ENCODE results near the gene TRIM4.

DNA sequence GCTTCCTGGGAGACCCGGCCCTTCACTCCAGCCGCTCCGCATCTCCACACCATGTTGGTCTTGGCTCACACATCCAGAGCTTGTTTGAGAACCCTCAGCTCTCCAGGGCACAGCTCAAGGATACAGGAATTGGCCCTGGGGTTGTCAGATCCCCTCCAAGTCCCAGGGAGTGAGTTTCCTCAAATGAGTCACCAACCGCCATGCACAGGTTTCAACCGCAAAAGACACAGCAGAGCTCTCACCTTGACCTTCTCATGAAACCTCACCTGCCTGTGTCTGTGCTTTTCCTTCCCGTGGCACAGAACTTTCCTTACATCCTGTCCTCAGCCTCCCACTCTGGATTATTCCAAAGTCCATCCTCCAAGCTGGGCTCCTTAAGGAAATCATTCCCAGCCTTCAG is 35.9 kb upstream of the TRIM4 start:
- TF ChIP-seq, protein P1, sequence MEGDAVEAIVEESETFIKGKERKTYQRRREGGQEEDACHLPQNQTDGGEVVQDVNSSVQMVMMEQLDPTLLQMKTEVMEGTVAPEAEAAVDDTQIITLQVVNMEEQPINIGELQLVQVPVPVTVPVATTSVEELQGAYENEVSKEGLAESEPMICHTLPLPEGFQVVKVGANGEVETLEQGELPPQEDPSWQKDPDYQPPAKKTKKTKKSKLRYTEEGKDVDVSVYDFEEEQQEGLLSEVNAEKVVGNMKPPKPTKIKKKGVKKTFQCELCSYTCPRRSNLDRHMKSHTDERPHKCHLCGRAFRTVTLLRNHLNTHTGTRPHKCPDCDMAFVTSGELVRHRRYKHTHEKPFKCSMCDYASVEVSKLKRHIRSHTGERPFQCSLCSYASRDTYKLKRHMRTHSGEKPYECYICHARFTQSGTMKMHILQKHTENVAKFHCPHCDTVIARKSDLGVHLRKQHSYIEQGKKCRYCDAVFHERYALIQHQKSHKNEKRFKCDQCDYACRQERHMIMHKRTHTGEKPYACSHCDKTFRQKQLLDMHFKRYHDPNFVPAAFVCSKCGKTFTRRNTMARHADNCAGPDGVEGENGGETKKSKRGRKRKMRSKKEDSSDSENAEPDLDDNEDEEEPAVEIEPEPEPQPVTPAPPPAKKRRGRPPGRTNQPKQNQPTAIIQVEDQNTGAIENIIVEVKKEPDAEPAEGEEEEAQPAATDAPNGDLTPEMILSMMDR (IDR thresholded peaks at IDR 0.05) = no peak
- TF ChIP-seq POLR2AphosphoS5 (IDR thresholded peaks at IDR 0.05) = no peak
